Measurements from ENCODE around the gene CRYZL1.

CRYZL1 gene

GRCh38 chr21:33546086-33546485, 95.5 kb downstream of the CRYZL1 start:
- H3K79me2 ChIP-seq (ENCODE audit: insufficient read depth, low read length): peaks cover 83% of the 10 kb centered on the region
- H2AFZ ChIP-seq (ENCODE audit: low read length): no peak overlapping the region
- no peaks in the 10 kb centered on the region for H3K9me2 ChIP-seq (ENCODE audit: low read depth, low read length)
- no peak overlapping the region for H3K4me3 ChIP-seq (ENCODE audit: low read depth, low read length, poor library complexity, severe bottlenecking)
- H3K36me3 ChIP-seq (ENCODE audit: insufficient read depth, low read length): peaks cover 52% of the 10 kb centered on the region
- TF ChIP-seq CTCF (IDR thresholded peaks at IDR 0.05; ENCODE audit: low read length) (no peak), EZH2 (IDR thresholded peaks at IDR 0.05; ENCODE audit: borderline replicate concordance, low read length) (no peak)
- no peaks in the 10 kb centered on the region for H3K27me3 ChIP-seq (ENCODE audit: insufficient read depth, low read length)
- no peaks in the 10 kb centered on the region; the same call in 1 of the 2 replicates for H4K20me1 ChIP-seq (ENCODE audit: insufficient read depth, low read length)
- peak overlapping the region; percentile 98 for H3K4me2 ChIP-seq (ENCODE audit: low read length)
- H3K9ac ChIP-seq (ENCODE audit: low read length): no peak overlapping the region
- H3K9me3 ChIP-seq (ENCODE audit: low read length): no peaks in the 10 kb centered on the region
- H3K4me1 ChIP-seq (ENCODE audit: insufficient read depth, low read length, severe bottlenecking): peaks cover 26% of the 10 kb centered on the region
- no peak overlapping the region for H3K27ac ChIP-seq (ENCODE audit: low read depth, low read length, poor library complexity, severe bottlenecking)
- H3F3A ChIP-seq (ENCODE audit: insufficient read depth, low read length): no peaks in the 10 kb centered on the region

GRCh38 chr21:33544451-33545195, 96.9 kb downstream of the CRYZL1 start:
- Histone ChIP-seq H3K27me3 (ENCODE audit: insufficient read depth, low read length) (no peaks in the 10 kb centered on the region), H4K20me1 (ENCODE audit: insufficient read depth, low read length) (no peaks in the 10 kb centered on the region; the same call in 1 of the 2 replicates), H3K9ac (ENCODE audit: low read length) (peak overlapping the region; percentile 76), H3K4me1 (ENCODE audit: insufficient read depth, low read length, severe bottlenecking) (peaks cover 39% of the 10 kb centered on the region), H2AFZ (ENCODE audit: low read length) (no peak overlapping the region), H3K4me2 (ENCODE audit: low read length) (peak overlapping the region; percentile 98), H3K9me2 (ENCODE audit: low read depth, low read length) (no peaks in the 10 kb centered on the region), H3F3A (ENCODE audit: insufficient read depth, low read length) (no peaks in the 10 kb centered on the region), H3K4me3 (ENCODE audit: low read depth, low read length, poor library complexity, severe bottlenecking) (peak overlapping the region; percentile 84), H3K79me2 (ENCODE audit: insufficient read depth, low read length) (peaks cover 88% of the 10 kb centered on the region), H3K9me3 (ENCODE audit: low read length) (no peaks in the 10 kb centered on the region), H3K27ac (ENCODE audit: low read depth, low read length, poor library complexity, severe bottlenecking) (no peak overlapping the region), H3K36me3 (ENCODE audit: insufficient read depth, low read length) (peaks cover 45% of the 10 kb centered on the region)
- no peak for TF ChIP-seq CTCF (IDR thresholded peaks at IDR 0.05; ENCODE audit: low read length)
- TF ChIP-seq EZH2 (IDR thresholded peaks at IDR 0.05; ENCODE audit: borderline replicate concordance, low read length): no peak

GRCh38 chr21:33543505-33544129, 97.9 kb downstream of the CRYZL1 start:
- Histone ChIP-seq H3K36me3 (ENCODE audit: insufficient read depth, low read length) (peaks cover 45% of the 10 kb centered on the region), H3K27ac (ENCODE audit: low read depth, low read length, poor library complexity, severe bottlenecking) (peak overlapping the region; percentile 96), H3K9ac (ENCODE audit: low read length) (peak overlapping the region; percentile 76), H3K4me3 (ENCODE audit: low read depth, low read length, poor library complexity, severe bottlenecking) (peak overlapping the region; percentile 84), H3K79me2 (ENCODE audit: insufficient read depth, low read length) (peaks cover 80% of the 10 kb centered on the region), H2AFZ (ENCODE audit: low read length) (no peak overlapping the region), H3K9me2 (ENCODE audit: low read depth, low read length) (no peaks in the 10 kb centered on the region), H3K4me2 (ENCODE audit: low read length) (peak overlapping the region; percentile 98), H4K20me1 (ENCODE audit: insufficient read depth, low read length) (no peaks in the 10 kb centered on the region; the same call in 1 of the 2 replicates), H3K27me3 (ENCODE audit: insufficient read depth, low read length) (no peaks in the 10 kb centered on the region), H3F3A (ENCODE audit: insufficient read depth, low read length) (no peaks in the 10 kb centered on the region), H3K4me1 (ENCODE audit: insufficient read depth, low read length, severe bottlenecking) (peaks cover 39% of the 10 kb centered on the region), H3K9me3 (ENCODE audit: low read length) (no peaks in the 10 kb centered on the region)
- TF ChIP-seq CTCF (IDR thresholded peaks at IDR 0.05; ENCODE audit: low read length): no peak
- no peak for TF ChIP-seq EZH2 (IDR thresholded peaks at IDR 0.05; ENCODE audit: borderline replicate concordance, low read length)

Measured in OCI-LY1 (cell line).